Transverse colon (tissue), 4 donors: ENCODE measurements around the gene NPAS3. TPM values are rescaled to one million over a fixed set of nuclear protein-coding genes. Genes with fewer than 3 reads are reported as not detected.

Experiments
- DNase-seq: peaks from one replicate; pipeline ENCODE4 v3.0.0-alpha.2; 2019
- H3K27ac ChIP-seq, 4 donors: fragments of 200-600 bp; sonication (generic); 2 replicates each; pipeline ENCODE4 v1.5.1; 2016 to 2018; ENCODE audit warnings: inconsistent platforms in 4 of 4
- H3K27me3 ChIP-seq: fragments of 200-600 bp; sonication (generic); 2 replicates; pipeline ENCODE4 v1.5.1; 2017; ENCODE audit warnings: inconsistent platforms
- H3K36me3 ChIP-seq, 4 donors: fragments of 200-600 bp; sonication (generic); 2 replicates each; pipeline ENCODE4 v1.5.1; 2017 to 2019; ENCODE audit warnings: inconsistent platforms in 4 of 4
- H3K4me1 ChIP-seq, 4 donors: fragments of 200-600 bp; sonication (generic); 2 replicates each; pipeline ENCODE4 v1.5.1; 2017 to 2020; ENCODE audit warnings: inconsistent platforms in 4 of 4
- H3K4me3 ChIP-seq, 4 donors: fragments of 200-600 bp; sonication (generic); 1 replicate in 1 of 4; 2 replicates in 3 of 4; pipeline versions ENCODE4 v1.5.1 to v1.6.1; 2017 to 2019; ENCODE audit warnings: inconsistent platforms in 4 of 4
- H3K9me3 ChIP-seq, 2 donors: fragments of 200-600 bp; sonication (generic); 2 replicates each; pipeline ENCODE4 v1.5.1; 2017 to 2019; ENCODE audit warnings: inconsistent platforms in 2 of 2
- EP300 ChIP-seq: sonication (generic); formaldehyde crosslinking; IDR thresholded peaks from one replicate; pipeline ENCODE4 v1.6.1; 2017; ENCODE audit warnings: antibody characterized with exemption, low read depth
- POLR2A ChIP-seq: fragments of 450-650 bp; IDR thresholded peaks from one replicate; pipeline ENCODE4 v1.6.1; 2016; ENCODE audit warnings: antibody characterized with exemption, mild to moderate bottlenecking, moderate library complexity
- POLR2AphosphoS5 ChIP-seq, 3 donors: sonication (generic); formaldehyde crosslinking; IDR thresholded peaks; one replicate each; pipeline ENCODE4 v1.6.1; 2016; ENCODE audit warnings: antibody characterized with exemption in 3 of 3
- WGBS, 2 donors: methylation state at CpG; one replicate each; pipeline ENCODE4 v1.1.5; 2018; ENCODE audit warnings: low coverage in 1 of 2; 5-methylcytosine and 5-hydroxymethylcytosine counted together
- in situ Hi-C, 4 donors: fragments of 200-750 bp; cut with MboI; loops; one replicate each; pipeline versions ENCODE4 v1.15.0 to v1.15.1; 2017; ENCODE audit warnings: low sequenced_read_pairs in 3 of 4, low pct_ligation_motif_present in 1 of 4, low pct_unique_long_range_greater_than_20kb in 1 of 4
- intact Hi-C: fragments of 100-400 bp; cut with DNase I; formaldehyde crosslinking; loops from one replicate; pipeline ENCODE4 v1.15.1; 2023; ENCODE audit warnings: low total_unique reads
- total RNA-seq, 4 donors: library from RNA; depleted of rRNA; stranded (reverse); fragments of >200 nt; gene quantifications; one replicate each; pipeline ENCODE4 v1.1.0, GENCODE V29; 2016
- TF ChIP-seq, protein P1 (sequence below), 5 experiments: fragments of 200-600 bp in 3 of 5; fragments of 450-650 bp in 2 of 5; sonication (generic) in 3 of 5; IDR thresholded peaks; 1 replicate in 2 of 5; 2 replicates in 3 of 5; pipeline ENCODE4 v1.5.1; 2016 to 2017; ENCODE audit warnings: antibody characterized with exemption in 5 of 5, inconsistent platforms in 3 of 5, mild to moderate bottlenecking in 2 of 5, moderate library complexity in 1 of 5

NPAS3 gene
- total RNA-seq, 4 donors from 2014 or later: 0.96 to 6.4 (median 1.8) TPM

DNA sequence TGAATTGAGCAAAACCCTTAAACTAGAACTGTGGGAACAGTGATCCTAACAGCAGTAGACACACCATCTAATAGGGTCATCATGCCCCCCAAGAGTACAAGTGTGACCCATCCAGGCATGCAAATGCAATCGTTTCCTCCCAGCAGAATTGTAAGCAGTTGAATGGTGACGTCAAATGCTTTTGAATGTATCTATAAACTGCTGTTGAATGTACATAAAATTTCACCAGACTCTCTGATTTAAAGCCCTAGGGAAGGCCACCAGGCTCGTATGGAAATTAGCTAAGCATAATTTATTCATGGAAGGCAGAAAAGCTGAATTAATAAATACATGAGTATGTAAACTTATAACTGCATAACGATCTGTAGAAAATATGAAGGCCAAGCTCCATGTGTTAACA lies 529.3 kb downstream of the NPAS3 start:
- no peaks in the 10 kb centered on the region for H3K27me3 ChIP-seq
- in situ Hi-C loops: loop anchor here in 1 of 4 donors (25.0 kb wide), 1 partner anchor 319 kb away; no protein-coding TSS in a partner anchor

GRCh38 chr14:33469898-33470297 lies 531.2 kb downstream of the NPAS3 start:
- peaks cover 0 to 2% (median under 1%) of the 10 kb centered on the region in 4 donors for H3K4me1 ChIP-seq
- no peak overlapping the region for H3K4me3 ChIP-seq
- H3K36me3 ChIP-seq: no peaks in the 10 kb centered on the region
- H3K9me3 ChIP-seq: no peaks in the 10 kb centered on the region
- intact Hi-C loops: no loop called here
- in situ Hi-C loops: loop anchor here in 1 of 4 donors (25.0 kb wide), 1 partner anchor 317 kb away; no protein-coding TSS in a partner anchor
- H3K27ac ChIP-seq: no peak overlapping the region
- peak; percentile 13 for DNase-seq
- WGBS, 2 donors: 17% methylated on average over 1 of the region's 1 CpG; no CpG with 5 or more reads in 1 of the 2 donors
- H3K27me3 ChIP-seq: no peaks in the 10 kb centered on the region
- TF ChIP-seq, protein P1, sequence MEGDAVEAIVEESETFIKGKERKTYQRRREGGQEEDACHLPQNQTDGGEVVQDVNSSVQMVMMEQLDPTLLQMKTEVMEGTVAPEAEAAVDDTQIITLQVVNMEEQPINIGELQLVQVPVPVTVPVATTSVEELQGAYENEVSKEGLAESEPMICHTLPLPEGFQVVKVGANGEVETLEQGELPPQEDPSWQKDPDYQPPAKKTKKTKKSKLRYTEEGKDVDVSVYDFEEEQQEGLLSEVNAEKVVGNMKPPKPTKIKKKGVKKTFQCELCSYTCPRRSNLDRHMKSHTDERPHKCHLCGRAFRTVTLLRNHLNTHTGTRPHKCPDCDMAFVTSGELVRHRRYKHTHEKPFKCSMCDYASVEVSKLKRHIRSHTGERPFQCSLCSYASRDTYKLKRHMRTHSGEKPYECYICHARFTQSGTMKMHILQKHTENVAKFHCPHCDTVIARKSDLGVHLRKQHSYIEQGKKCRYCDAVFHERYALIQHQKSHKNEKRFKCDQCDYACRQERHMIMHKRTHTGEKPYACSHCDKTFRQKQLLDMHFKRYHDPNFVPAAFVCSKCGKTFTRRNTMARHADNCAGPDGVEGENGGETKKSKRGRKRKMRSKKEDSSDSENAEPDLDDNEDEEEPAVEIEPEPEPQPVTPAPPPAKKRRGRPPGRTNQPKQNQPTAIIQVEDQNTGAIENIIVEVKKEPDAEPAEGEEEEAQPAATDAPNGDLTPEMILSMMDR (IDR thresholded peaks at IDR 0.05): no peak
- TF ChIP-seq EP300 (no peak), POLR2A (no peak), POLR2AphosphoS5 (IDR thresholded peaks at IDR 0.05) (no peak)

More for the DNA sequence above, 529.3 kb downstream of the NPAS3 start:
- H3K4me3 ChIP-seq: no peak overlapping the region
- WGBS, 2 donors: 81 to 88% methylated on average over 3 to 4 of the region's 4 CpGs
- H3K4me1 ChIP-seq: peaks cover 0 to 12% (median 2%) of the 10 kb centered on the region in 4 donors
- no peak overlapping the region for H3K27ac ChIP-seq
- no peaks in the 10 kb centered on the region for H3K9me3 ChIP-seq
- TF ChIP-seq EP300 (no peak), POLR2A (no peak), POLR2AphosphoS5 (IDR thresholded peaks at IDR 0.05) (no peak)
- TF ChIP-seq, protein P1 (IDR thresholded peaks at IDR 0.05): no peak
- intact Hi-C loops: no loop called here
- H3K36me3 ChIP-seq: no peaks in the 10 kb centered on the region
- no peak for DNase-seq

GRCh38 chr14:33471776-33472175 lies 533.1 kb downstream of the NPAS3 start:
- in situ Hi-C loops: loop anchor here in 1 of 4 donors (25.0 kb wide), 1 partner anchor 316 kb away; no protein-coding TSS in a partner anchor
- Histone ChIP-seq H3K4me1 (peaks cover 0 to 6% (median 1%) of the 10 kb centered on the region in 4 donors), H3K9me3 (no peaks in the 10 kb centered on the region), H3K4me3 (no peak overlapping the region), H3K27ac (no peak overlapping the region), H3K27me3 (no peaks in the 10 kb centered on the region), H3K36me3 (no peaks in the 10 kb centered on the region)
- TF ChIP-seq EP300 (no peak), POLR2AphosphoS5 (IDR thresholded peaks at IDR 0.05) (no peak), POLR2A (no peak)
- TF ChIP-seq, protein P1 (IDR thresholded peaks at IDR 0.05): no peak
- intact Hi-C loops: loop anchor here (2.0 kb wide), 1 partner anchor 65 kb away; no protein-coding TSS in a partner anchor
- 90 to 95% methylated on average over 6 of the region's 6 CpGs for WGBS, 2 donors
- DNase-seq: no peak

DNA sequence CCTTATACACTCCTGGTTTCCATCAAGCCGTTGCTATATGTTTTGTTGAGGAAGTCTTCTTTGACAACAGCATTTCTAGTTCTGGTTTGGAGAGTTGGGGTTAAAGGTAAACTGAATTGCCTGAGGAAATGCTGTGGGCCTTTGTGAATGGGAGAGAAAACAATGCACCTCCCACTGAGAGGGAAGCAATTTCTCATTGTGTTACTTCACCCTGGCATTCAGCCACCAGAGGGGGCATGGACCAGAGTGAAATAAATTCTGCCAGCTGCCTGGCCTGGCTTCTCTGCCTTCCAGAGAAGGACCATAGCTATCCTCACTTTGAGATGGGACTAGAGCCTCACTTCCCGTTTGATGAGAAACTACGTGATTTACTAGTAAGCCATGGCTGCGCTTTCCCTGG lies 536.9 kb downstream of the NPAS3 start:
- Histone ChIP-seq H3K4me3 (no peak overlapping the region), H3K27ac (no peak overlapping the region), H3K27me3 (no peaks in the 10 kb centered on the region), H3K9me3 (no peaks in the 10 kb centered on the region), H3K36me3 (no peaks in the 10 kb centered on the region), H3K4me1 (peaks cover 0 to 6% (median 0%) of the 10 kb centered on the region in 4 donors)
- intact Hi-C loops: no loop called here
- DNase-seq: peak; percentile 73
- in situ Hi-C loops: loop anchor here in 1 of 4 donors (25.0 kb wide), 1 partner anchor 312 kb away; no protein-coding TSS in a partner anchor
- no peak for TF ChIP-seq EP300
- TF ChIP-seq, protein P1 (IDR thresholded peaks at IDR 0.05): peak in 4 of 5 experiments; percentile 38 to 61 (median 48)
- TF ChIP-seq POLR2A: no peak
- peak in 1 of 3 donors; percentile 7 for TF ChIP-seq POLR2AphosphoS5 (IDR thresholded peaks at IDR 0.05)
- 35 to 42% methylated on average over 2 to 4 of the region's 4 CpGs for WGBS, 2 donors
